Measurements from ENCODE around the gene CDC42BPB.

Gene CDC42BPB

GRCh38 chr14:102985665-102986064 lies 71.7 kb downstream of the CDC42BPB start:
- Histone ChIP-seq H3K9me3 (ENCODE audit: control insufficient read depth, low read length) (no peaks in the 10 kb centered on the region), H3K4me1 (no peaks in the 10 kb centered on the region), H3K79me2 (peaks cover 33% of the 10 kb centered on the region), H3K4me2 (ENCODE audit: low read length) (no peak overlapping the region), H3K4me3 (ENCODE audit: low read depth, low read length) (no peak overlapping the region), H3K27me3 (ENCODE audit: control insufficient read depth, insufficient read depth, low read length) (no peaks in the 10 kb centered on the region), H2AFZ (no peak overlapping the region), H3K27ac (no peak overlapping the region), H3K9ac (no peak overlapping the region), H3K36me3 (ENCODE audit: control insufficient read depth, insufficient read depth, low read length) (no peaks in the 10 kb centered on the region)
- TF ChIP-seq CTCF (IDR thresholded peaks at IDR 0.05) = no peak

GRCh38 chr14:102984336-102985102 lies 72.8 kb downstream of the CDC42BPB start:
- Histone ChIP-seq H3K36me3 (ENCODE audit: control insufficient read depth, insufficient read depth, low read length) (no peaks in the 10 kb centered on the region), H3K27ac (no peak overlapping the region), H3K4me1 (no peaks in the 10 kb centered on the region), H3K4me2 (ENCODE audit: low read length) (no peak overlapping the region), H3K4me3 (ENCODE audit: low read depth, low read length) (no peak overlapping the region), H3K79me2 (peaks cover 33% of the 10 kb centered on the region), H2AFZ (no peak overlapping the region), H3K27me3 (ENCODE audit: control insufficient read depth, insufficient read depth, low read length) (no peaks in the 10 kb centered on the region), H3K9ac (no peak overlapping the region), H3K9me3 (ENCODE audit: control insufficient read depth, low read length) (no peaks in the 10 kb centered on the region)
- no peak for TF ChIP-seq CTCF (IDR thresholded peaks at IDR 0.05)

- Histone ChIP-seq H3K4me3 (ENCODE audit: low read depth, low read length) (no peak overlapping the region), H3K79me2 (peaks cover 33% of the 10 kb centered on the region), H3K27ac (no peak overlapping the region), H3K9ac (no peak overlapping the region), H3K36me3 (ENCODE audit: control insufficient read depth, insufficient read depth, low read length) (no peaks in the 10 kb centered on the region), H3K4me1 (no peaks in the 10 kb centered on the region), H3K27me3 (ENCODE audit: control insufficient read depth, insufficient read depth, low read length) (no peaks in the 10 kb centered on the region), H2AFZ (no peak overlapping the region), H3K9me3 (ENCODE audit: control insufficient read depth, low read length) (no peaks in the 10 kb centered on the region), H3K4me2 (ENCODE audit: low read length) (no peak overlapping the region)
- no peak for TF ChIP-seq CTCF (IDR thresholded peaks at IDR 0.05)
Observed at GRCh38 chr14:102983496-102983895, 73.9 kb downstream of the CDC42BPB start.

GRCh38 chr14:102982852-102983470 lies 74.4 kb downstream of the CDC42BPB start:
- Histone ChIP-seq H3K27ac (no peak overlapping the region), H3K9ac (no peak overlapping the region), H3K4me1 (no peaks in the 10 kb centered on the region), H3K27me3 (ENCODE audit: control insufficient read depth, insufficient read depth, low read length) (no peaks in the 10 kb centered on the region), H3K36me3 (ENCODE audit: control insufficient read depth, insufficient read depth, low read length) (no peaks in the 10 kb centered on the region), H3K9me3 (ENCODE audit: control insufficient read depth, low read length) (no peaks in the 10 kb centered on the region), H3K4me3 (ENCODE audit: low read depth, low read length) (no peak overlapping the region), H2AFZ (no peak overlapping the region), H3K4me2 (ENCODE audit: low read length) (no peak overlapping the region), H3K79me2 (peaks cover 31% of the 10 kb centered on the region)
- TF ChIP-seq CTCF (IDR thresholded peaks at IDR 0.05) = no peak

Measured in parathyroid adenoma (tissue), 2 donors.